A549 (cell line): ENCODE measurements around the gene MACROD1. TPM values are rescaled to one million over a fixed set of nuclear protein-coding genes. Genes with fewer than 3 reads are reported as not detected.

ENCODE experiments used
- ATAC-seq, 2 experiments: fragments of 200-7000 bp in 1 of 2; fragments of >200 bp in 1 of 2; cut with Nextera tagmentation in 1 of 2; cut with Tn5 transposase in 1 of 2; 3 replicates each; pipeline versions ENCODE4 v1.8.0 to v1.9.1; 2018 to 2020; ENCODE audit warnings: mild to moderate bottlenecking in 1 of 2, moderate library complexity in 1 of 2
- CTCF ChIA-PET: fragments of 300-600 bp; sonication (Branson Sonifier 250); formaldehyde crosslinking; extraction: SDS; loops from one replicate; lab custom pipeline; 2021; ENCODE audit warnings: antibody characterized with exemption, inconsistent platforms; lab: Yijun Ruan, JAX
- POLR2A ChIA-PET: fragments of 350-600 bp; formaldehyde crosslinking; extraction: SDS; loops from one replicate; lab custom pipeline; 2021; ENCODE audit warnings: antibody characterized with exemption, inconsistent platforms; lab: Yijun Ruan, JAX
- DNase-seq, 2 experiments: peaks; one replicate each; pipeline versions ENCODE4 v3.0.0 to v3.0.0-alpha.2; 2011 to 2016; ENCODE audit warnings: low read depth in 1 of 2, low spot score in 1 of 2
- FAIRE-seq: peaks from 2 replicates; lab custom pipeline; 2011; peaks lifted over from hg19 to GRCh38; lab: Jason Lieb, UNC
- H3K27ac ChIP-seq, 2 experiments: fragments of >200 bp; sonication (Bioruptor Twin); formaldehyde crosslinking; 3 replicates each; pipeline ENCODE4 v1.5.1; 2016 to 2017
- H3K4me1 ChIP-seq: fragments of >200 bp; sonication (Bioruptor Twin); formaldehyde crosslinking; 3 replicates; pipeline ENCODE4 v1.6.1; 2016
- H3K4me2 ChIP-seq: fragments of >200 bp; sonication (Bioruptor Twin); formaldehyde crosslinking; 3 replicates; pipeline ENCODE4 v1.6.1; 2016
- H3K4me3 ChIP-seq: fragments of >200 bp; sonication (Bioruptor Twin); formaldehyde crosslinking; 3 replicates; pipeline ENCODE4 v1.5.1; 2016
- H3K9me3 ChIP-seq: fragments of >200 bp; sonication (Bioruptor Twin); formaldehyde crosslinking; 3 replicates; pipeline ENCODE4 v1.6.1; 2016
- ATOH8 ChIP-seq: fragments of 250-450 bp; sonication (Bioruptor Pico); IDR thresholded peaks from 2 replicates; pipeline ENCODE4 v1.5.0; 2020; ENCODE audit warnings: low read depth, mild to moderate bottlenecking, moderate library complexity
- BCL3 ChIP-seq: fragments of >200 bp; sonication (Bioruptor Twin); formaldehyde crosslinking; IDR thresholded peaks from 3 replicates; pipeline ENCODE4 v1.6.1; 2016
- BHLHE40 ChIP-seq: IDR thresholded peaks from 2 replicates; pipeline ENCODE4 v1.6.1; 2012; ENCODE audit warnings: low read depth, low read length, inconsistent platforms
- CBX2 ChIP-seq: fragments of 200-600 bp; sonication (generic); IDR thresholded peaks from 2 replicates; pipeline ENCODE4 v1.6.1; 2016; ENCODE audit warnings: low read depth, mild to moderate bottlenecking, borderline replicate concordance
- CEBPB ChIP-seq, 2 experiments: fragments of >200 bp in 1 of 2; sonication (Bioruptor Twin) in 1 of 2; formaldehyde crosslinking in 1 of 2; IDR thresholded peaks; 2 replicates each; pipeline ENCODE4 v1.6.1; 2012 to 2016
- CHD2 ChIP-seq: fragments of 150-350 bp; IDR thresholded peaks from 2 replicates; pipeline ENCODE4 v1.6.1; 2014; ENCODE audit warnings: low read length; ENCODE audit not compliant: partially characterized antibody
- E2F6 ChIP-seq: IDR thresholded peaks from 2 replicates; pipeline ENCODE4 v1.6.1; 2012; ENCODE audit warnings: low read depth, borderline replicate concordance
- EHF ChIP-seq: fragments of 250-450 bp; sonication (Bioruptor Pico); IDR thresholded peaks from 2 replicates; pipeline ENCODE4 v1.5.0; 2020; ENCODE audit warnings: mild to moderate bottlenecking
- EP300 ChIP-seq, 2 experiments: fragments of >200 bp; sonication (Bioruptor Twin); formaldehyde crosslinking; IDR thresholded peaks; 2 replicates in 1 of 2; 3 replicates in 1 of 2; pipeline ENCODE4 v1.6.1; 2016 to 2017
- FOSB ChIP-seq: fragments of 250-450 bp; sonication (Bioruptor Pico); IDR thresholded peaks from 2 replicates; pipeline ENCODE4 v1.5.0; 2020; ENCODE audit warnings: mild to moderate bottlenecking, moderate library complexity
- FOXS1 ChIP-seq: fragments of 250-450 bp; sonication (Bioruptor Pico); IDR thresholded peaks from 2 replicates; pipeline ENCODE4 v1.5.0; 2020; ENCODE audit warnings: mild to moderate bottlenecking, moderate library complexity
- HEYL ChIP-seq: fragments of 250-450 bp; sonication (Bioruptor Pico); IDR thresholded peaks from 2 replicates; pipeline ENCODE4 v1.8.0; 2021; ENCODE audit warnings: mild to moderate bottlenecking, moderate library complexity
- HMGXB4 ChIP-seq: fragments of 250-450 bp; sonication (Bioruptor Pico); IDR thresholded peaks from 2 replicates; pipeline ENCODE4 v1.5.0; 2021; ENCODE audit warnings: mild to moderate bottlenecking, moderate library complexity, borderline replicate concordance
- HOXB5 ChIP-seq: fragments of 250-450 bp; sonication (Bioruptor Pico); IDR thresholded peaks from 2 replicates; pipeline ENCODE4 v1.5.0; 2020; ENCODE audit warnings: mild to moderate bottlenecking, moderate library complexity
- JUN ChIP-seq, 2 experiments: fragments of >200 bp; sonication (Bioruptor Twin); formaldehyde crosslinking; IDR thresholded peaks; 2 replicates in 1 of 2; 3 replicates in 1 of 2; pipeline ENCODE4 v1.6.1; 2016 to 2017
- JUNB ChIP-seq: fragments of >200 bp; sonication (Bioruptor Twin); formaldehyde crosslinking; IDR thresholded peaks from 2 replicates; pipeline ENCODE4 v1.6.1; 2016
- KDM5A ChIP-seq: fragments of 200-600 bp; sonication (generic); IDR thresholded peaks from 2 replicates; pipeline ENCODE4 v1.6.1; 2016; ENCODE audit warnings: antibody characterized with exemption, mild to moderate bottlenecking
- MAFK ChIP-seq: fragments of 450-650 bp; IDR thresholded peaks from 2 replicates; pipeline ENCODE4 v1.6.1; 2014; ENCODE audit not compliant: partially characterized antibody
- MAZ ChIP-seq: fragments of 150-350 bp; IDR thresholded peaks from 2 replicates; pipeline ENCODE4 v1.6.1; 2014; ENCODE audit warnings: antibody characterized with exemption, low read depth, low read length, borderline replicate concordance
- MYC ChIP-seq: IDR thresholded peaks from 2 replicates; pipeline ENCODE4 v1.6.1; 2012; ENCODE audit warnings: mild to moderate bottlenecking, inconsistent platforms, low read length, improper control_type of control experiment, borderline replicate concordance
- NFE2L2 ChIP-seq: fragments of 150-350 bp; conservative IDR thresholded peaks from 2 replicates; pipeline ENCODE4 v1.6.1; 2014; ENCODE audit warnings: low read length
- NPAS2 ChIP-seq: fragments of 250-450 bp; sonication (Bioruptor Pico); IDR thresholded peaks from 2 replicates; pipeline ENCODE4 v1.8.0; 2022; ENCODE audit warnings: mild to moderate bottlenecking, moderate library complexity, borderline replicate concordance
- NR3C1 ChIP-seq: fragments of >200 bp; sonication (Bioruptor Twin); formaldehyde crosslinking; IDR thresholded peaks from 3 replicates; pipeline ENCODE4 v1.6.1; 2017
- PBX3 ChIP-seq: IDR thresholded peaks from 2 replicates; pipeline ENCODE4 v1.6.1; 2012
- RARB ChIP-seq: fragments of 250-450 bp; sonication (Bioruptor Pico); IDR thresholded peaks from 2 replicates; pipeline ENCODE4 v1.8.0; 2021; ENCODE audit warnings: mild to moderate bottlenecking, moderate library complexity
- RCOR1 ChIP-seq: fragments of 150-350 bp; IDR thresholded peaks from 2 replicates; pipeline ENCODE4 v1.6.1; 2014; ENCODE audit warnings: antibody characterized with exemption, low read length, low read depth
- WGBS: methylation state at CpG from one replicate; pipeline ENCODE4 v1.1.6; 2017; ENCODE audit errors: missing lambda C conversion rate; 5-methylcytosine and 5-hydroxymethylcytosine counted together
- polyA plus RNA-seq, 4 experiments: library from polyadenylated mRNA; depleted of rRNA in 3 of 4; stranded (reverse); fragments of >200 nt; fragmentation: RNase III in 1 of 4; extraction: RNeasy Plus Mini Kit Qiagen cat#74134 plus additional on column Dnase treatment in 1 of 4; gene quantifications; 2 replicates in 3 of 4; 3 replicates in 1 of 4; pipeline ENCODE4 v1.2.3, GENCODE V29; 2011 to 2017

Gene MACROD1
- polyA plus RNA-seq, 2 of the 4 experiments (the other 2 are of a cell fraction), result 15.1 to 16.6 TPM

- TF ChIP-seq PBX3 (no peak), HOXB5 (CRISPR knock-in tag) (no peak), ATOH8 (CRISPR knock-in tag) (no peak), NFE2L2 (no peak), FOSB (CRISPR knock-in tag) (no peak), KDM5A (no peak)
Measured at GRCh38 chr11:64202992-64203391, 37.1 kb upstream of the MACROD1 start (continued).

- Histone ChIP-seq H3K4me1 (peaks cover 9% of the 10 kb centered on the region; the same call in 1 of the 3 replicates), H3K27ac (no peak overlapping the region), H3K4me2 (no peak overlapping the region), H3K4me3 (no peak overlapping the region), H3K9me3 (no peaks in the 10 kb centered on the region)
- TF ChIP-seq RARB (CRISPR knock-in tag) (no peak), JUNB (no peak), CBX2 (no peak), BHLHE40 (no peak), FOXS1 (no peak), JUN (IDR thresholded peaks at IDR 0.05) (no peak), HOXB5 (CRISPR knock-in tag) (no peak)
- DNase-seq, result no peak
- 96% methylated on average over 3 of the region's 3 CpGs for WGBS
- ATAC-seq, result no peak
- POLR2A ChIA-PET, result interaction anchor here (1.6 kb wide), 1 partner anchor 16 kb away, joined by 4 read pairs; the partner anchor contains the start of gene STIP1
- FAIRE-seq, result no peak
- CTCF ChIA-PET, result interaction anchor here (0.9 to 20.3 kb wide), 4 partner anchors 11 to 101 kb away, joined by 3 to 254 read pairs (median 70); partner anchors contain the start of genes CATSPERZ, DNAJC4, NUDT22 and PLCB3
Measured at GRCh38 chr11:64201543-64201942, 35.6 kb upstream of the MACROD1 start.

- ChIA-PET CTCF (interaction anchor here (1.0 to 20.3 kb wide), 2 partner anchors 11 to 22 kb away, joined by 3 to 254 read pairs; partner anchors contain the start of genes DNAJC4, NUDT22 and TRPT1), POLR2A (interaction anchor here (0.6 to 0.7 kb wide), 2 partner anchors 11 to 14 kb away, joined by 3 to 5 read pairs; no protein-coding TSS in a partner anchor)
- 91% methylated on average over 2 of the region's 2 CpGs for WGBS
- FAIRE-seq, result no peak
- Histone ChIP-seq H3K4me3 (no peak overlapping the region), H3K9me3 (no peaks in the 10 kb centered on the region), H3K4me1 (no peaks in the 10 kb centered on the region), H3K4me2 (no peak overlapping the region), H3K27ac (no peak overlapping the region)
- ATAC-seq, result no peak
- DNase-seq, result no peak
- TF ChIP-seq CHD2 (no peak), HEYL (no peak), BCL3 (no peak), E2F6 (no peak)
Measured at GRCh38 chr11:64198511-64198910, 32.6 kb upstream of the MACROD1 start.

- DNase-seq (no peak), ATAC-seq (no peak), FAIRE-seq (no peak)
- no peaks in the 10 kb centered on the region for H3K4me1 ChIP-seq
- no peak overlapping the region for H3K4me2 ChIP-seq
- 93% methylated on average over 9 of the region's 9 CpGs for WGBS
- H3K27ac ChIP-seq, result no peak overlapping the region
- no peak for TF ChIP-seq MAFK
- no peak for TF ChIP-seq HEYL
- no peak for TF ChIP-seq EP300 (IDR thresholded peaks at IDR 0.05)
- TF ChIP-seq CHD2, result no peak
- no peak for TF ChIP-seq MYC
- no peak for TF ChIP-seq NR3C1
- no peak for TF ChIP-seq RCOR1
- TF ChIP-seq RARB (CRISPR knock-in tag), result no peak
- no peak for TF ChIP-seq HOXB5 (CRISPR knock-in tag)
- TF ChIP-seq EHF, result no peak
- TF ChIP-seq CEBPB (IDR thresholded peaks at IDR 0.05), result no peak
- TF ChIP-seq JUN (IDR thresholded peaks at IDR 0.05), result no peak
- no peak for TF ChIP-seq MAZ
- TF ChIP-seq HMGXB4, result no peak
- TF ChIP-seq NPAS2 (CRISPR knock-in tag), result no peak
- ChIA-PET POLR2A (interaction anchor here (1.4 kb wide), 1 partner anchor 11 kb away, joined by 4 read pairs; the partner anchor contains the start of gene STIP1), CTCF (interaction anchor here (1.1 to 20.3 kb wide), 3 partner anchors 10 to 24 kb away, joined by 3 to 254 read pairs (median 8); partner anchors contain the start of genes DNAJC4, FERMT3, NUDT22 and STIP1)
- H3K9me3 ChIP-seq, result no peaks in the 10 kb centered on the region
- no peak overlapping the region for H3K4me3 ChIP-seq
Measured at GRCh38 chr11:64196626-64197025, 30.7 kb upstream of the MACROD1 start.
